ENCODE results near the gene ZNF639.

GRCh38 chr3:179288845-179289244, 34.0 kb upstream of the ZNF639 start:
- TF ChIP-seq CTCF (IDR thresholded peaks at IDR 0.05), result no peak
- no peak for TF ChIP-seq POLR2A (IDR thresholded peaks at IDR 0.05)

Measured in thyroid gland (tissue), 4 donors.